H1 (cell line): Measurements from ENCODE around the gene BOK. TPM values are rescaled to one million over a fixed set of nuclear protein-coding genes. Genes with fewer than 3 reads are reported as not detected.
A peak's percentile ranks its signal among the peaks of the same experiment; 100 is the strongest.

Experiments
- BRCA1 ChIP-seq: IDR thresholded peaks from 2 replicates; pipeline ENCODE4 v1.6.1; 2012; ENCODE audit warnings: low read depth, low read length, improper control_type of control experiment
- CEBPB ChIP-seq: IDR thresholded peaks from 2 replicates; pipeline ENCODE4 v1.6.1; 2012; ENCODE audit warnings: low read depth, low read length
- CHD2 ChIP-seq: IDR thresholded peaks from 2 replicates; pipeline ENCODE4 v1.6.1; 2012; ENCODE audit warnings: low read length, improper control_type of control experiment
- CREB1 ChIP-seq: IDR thresholded peaks from 2 replicates; pipeline ENCODE4 v1.6.1; 2012; ENCODE audit warnings: inconsistent platforms
- EP300 ChIP-seq, 2 experiments: IDR thresholded peaks; 1 replicate in 1 of 2; 2 replicates in 1 of 2; pipeline ENCODE4 v1.6.1; 2011 to 2012; ENCODE audit warnings: low read depth in 2 of 2, low read length in 2 of 2, mild to moderate bottlenecking in 2 of 2, borderline replicate concordance in 1 of 2, inconsistent platforms in 1 of 2, moderate library complexity in 1 of 2
- RNF2 ChIP-seq: fragments of 200-900, 300-1000 bp; sonication (generic); IDR thresholded peaks from 2 replicates; pipeline ENCODE4 v1.7.1; 2016; ENCODE audit warnings: borderline replicate concordance, low read depth, mild to moderate bottlenecking, antibody characterized with exemption, low read length; ENCODE audit not compliant: poor library complexity, severe bottlenecking; ENCODE audit errors: missing control alignments
- TAF1 ChIP-seq: IDR thresholded peaks from 2 replicates; pipeline ENCODE4 v1.6.1; 2011; ENCODE audit warnings: mild to moderate bottlenecking, low read depth, low read length
- TEAD4 ChIP-seq: IDR thresholded peaks from 2 replicates; pipeline ENCODE4 v1.6.1; 2012; ENCODE audit warnings: low read depth, low read length, inconsistent platforms, mixed read lengths
- polyA plus RNA-seq, 7 experiments: library from polyadenylated mRNA; depleted of rRNA in 3 of 7; stranded (reverse) in 5 of 7; unstranded in 2 of 7; fragments of >200 nt in 5 of 7; fragments of 200-250 nt in 2 of 7; gene quantifications; 1 replicate in 5 of 7; 2 replicates in 1 of 7; 4 replicates in 1 of 7; pipeline versions ENCODE4 v1.2.1 to v1.2.3, GENCODE V29; 2011 to 2013; ENCODE audit warnings: missing spikeins in 2 of 7, mixed read lengths in 2 of 7
- total RNA-seq: library from RNA; stranded (reverse); fragmentation: NEBNext Ultra II Directional; extraction: Animal tissue kit (Norgen Biotek cat#: 25700); gene quantifications from 2 replicates; pipeline ENCODE4 v1.2.1, GENCODE V29; 2021

The BOK gene
- total and polyA plus RNA-seq, 2 of the 8 experiments (the other 6 are each of a cell fraction or from before 2014, with no cell fraction given) = 33.7 to 37.6 TPM

GRCh38 chr2:241609859-241610793 lies 51.6 kb downstream of the BOK start (continued):
- TF ChIP-seq BRCA1 (no peak), CREB1 (peak; percentile 68), CEBPB (no peak), TEAD4 (no peak), RNF2 (no peak), TAF1 (peak; percentile 49), EP300 (IDR thresholded peaks at IDR 0.05; ENCODE audit: borderline replicate concordance in 1 of 2, low read depth in 2 of 2, low read length in 2 of 2) (peak in 1 of 2 experiments; percentile 89; a peak in 1 of 3 replicates), CHD2 (no peak)
